CMK (cell line): Measurements from ENCODE around the gene KCNG4.

Experiments used
- DNase-seq: peaks from one replicate; pipeline ENCODE4 v3.0.0-alpha.2; 2010; ENCODE audit warnings: low read depth

KCNG4 gene

GRCh38 chr16:84182680-84183571, 56.9 kb downstream of the KCNG4 start:
- DNase-seq = no peak

GRCh38 chr16:84182104-84182503, 57.7 kb downstream of the KCNG4 start:
- DNase-seq = no peak

- no peak for DNase-seq
Measured at GRCh38 chr16:84181144-84181915, 58.5 kb downstream of the KCNG4 start.

- DNase-seq = no peak
Measured at GRCh38 chr16:84180519-84181140, 59.2 kb downstream of the KCNG4 start.

GRCh38 chr16:84179612-84180320, 60.0 kb downstream of the KCNG4 start:
- no peak for DNase-seq

GRCh38 chr16:84178892-84179611, 60.8 kb downstream of the KCNG4 start:
- no peak for DNase-seq

- DNase-seq = no peak
Measured at GRCh38 chr16:84178146-84178765, 61.6 kb downstream of the KCNG4 start.

GRCh38 chr16:84177741-84178073, 62.1 kb downstream of the KCNG4 start:
- no peak for DNase-seq

- no peak for DNase-seq
Measured at GRCh38 chr16:84176192-84177053, 63.4 kb downstream of the KCNG4 start.

- DNase-seq = peak; percentile 48
Measured at GRCh38 chr16:84175350-84176081, 64.3 kb downstream of the KCNG4 start.

- DNase-seq = no peak
Measured at GRCh38 chr16:84174396-84174795, 65.4 kb downstream of the KCNG4 start.

- no peak for DNase-seq
Measured at GRCh38 chr16:84169765-84170310, 70.0 kb downstream of the KCNG4 start.
